ENCODE data around the gene MYMK.
A peak's percentile ranks its signal among the peaks of the same experiment; 100 is the strongest.

MYMK gene

GRCh38 chr9:133533857-133534256 is 9.1 kb upstream of the MYMK start:
- DNase-seq = no peak

- peak; percentile 60 for DNase-seq
Measured at GRCh38 chr9:133532937-133533668, 8.3 kb upstream of the MYMK start.

GRCh38 chr9:133531293-133531692 is 6.5 kb upstream of the MYMK start:
- no peak for DNase-seq

GRCh38 chr9:133529874-133530273 is 5.1 kb upstream of the MYMK start:
- no peak for DNase-seq

- DNase-seq = no peak
Measured at GRCh38 chr9:133529457-133529856, 4.7 kb upstream of the MYMK start.

- no peak for DNase-seq
Measured at GRCh38 chr9:133528876-133529241, 4.1 kb upstream of the MYMK start.

GRCh38 chr9:133528001-133528875 is 3.5 kb upstream of the MYMK start:
- no peak for DNase-seq

GRCh38 chr9:133527444-133527920 is 2.7 kb upstream of the MYMK start:
- DNase-seq = no peak

- DNase-seq = no peak
Measured at GRCh38 chr9:133526721-133527321, 2.1 kb upstream of the MYMK start.

- DNase-seq = no peak
Measured at GRCh38 chr9:133525677-133526076, 918 bp upstream of the MYMK start.

GRCh38 chr9:133524146-133524545 is 613 bp downstream of the MYMK start:
- DNase-seq = no peak

GRCh38 chr9:133523106-133523505 is 1.7 kb downstream of the MYMK start:
- DNase-seq = no peak

GRCh38 chr9:133522073-133522910 is 2.5 kb downstream of the MYMK start:
- DNase-seq = no peak

GRCh38 chr9:133521122-133522072 is 3.4 kb downstream of the MYMK start:
- no peak for DNase-seq

GRCh38 chr9:133520121-133520835 is 4.5 kb downstream of the MYMK start:
- DNase-seq = no peak

GRCh38 chr9:133519693-133520092 is 5.1 kb downstream of the MYMK start:
- DNase-seq = no peak

- no peak for DNase-seq
Measured at GRCh38 chr9:133518706-133519449, 5.9 kb downstream of the MYMK start.

GRCh38 chr9:133518200-133518599 is 6.6 kb downstream of the MYMK start:
- no peak for DNase-seq

GRCh38 chr9:133517711-133518110 is 7.0 kb downstream of the MYMK start:
- DNase-seq = no peak

GRCh38 chr9:133516961-133517350 is 7.8 kb downstream of the MYMK start:
- no peak for DNase-seq
